Thoracic aorta (tissue), 2 donors: ENCODE results near the gene SUCNR1. TPM values are rescaled to one million over a fixed set of nuclear protein-coding genes. Genes with fewer than 3 reads are reported as not detected.

Source experiments
- ATAC-seq: fragments of 150-250 bp; one replicate; pipeline ENCODE4 v1.8.0; 2017; ENCODE audit warnings: low read depth; ENCODE audit not compliant: insufficient number of reproducible peaks, low FRiP score
- DNase-seq: peaks from one replicate; pipeline ENCODE4 v3.0.0-alpha.2; 2020; ENCODE audit warnings: low spot score
- H3K27ac ChIP-seq, 2 donors: fragments of 200-600 bp; sonication (generic); 1 replicate in 1 of 2; 2 replicates in 1 of 2; pipeline ENCODE4 v1.5.1; 2016; ENCODE audit warnings: mild to moderate bottlenecking in 2 of 2, moderate library complexity in 2 of 2
- H3K27me3 ChIP-seq: fragments of 200-600 bp; sonication (generic); replicated peaks from 2 replicates; pipeline ENCODE4 v1.6.0; 2016; ENCODE audit warnings: mild to moderate bottlenecking; ENCODE audit not compliant: insufficient read depth
- H3K36me3 ChIP-seq: fragments of 200-600 bp; sonication (generic); one replicate; pipeline ENCODE4 v1.5.1; 2016
- H3K4me1 ChIP-seq, 2 donors: fragments of 200-600 bp; sonication (generic); 1 replicate in 1 of 2; 2 replicates in 1 of 2; pipeline versions ENCODE4 v1.5.1 to v1.6.0; 2016; ENCODE audit warnings: low read depth in 2 of 2, mild to moderate bottlenecking in 1 of 2; ENCODE audit not compliant: control insufficient read depth in 1 of 2
- H3K4me3 ChIP-seq: fragments of 200-600 bp; sonication (generic); 2 replicates; pipeline ENCODE4 v1.5.1; 2016; ENCODE audit warnings: mild to moderate bottlenecking
- H3K9me3 ChIP-seq: fragments of 200-600 bp; sonication (generic); 2 replicates; pipeline ENCODE4 v1.5.1; 2016
- total RNA-seq, 2 donors: library from RNA; depleted of rRNA; stranded (reverse); fragments of >200 nt; gene quantifications; one replicate each; pipeline versions ENCODE4 v1.1.0 to v1.2.3, GENCODE V29; 2016
- TF ChIP-seq, protein P1 (sequence below): fragments of 200-600 bp; sonication (generic); IDR thresholded peaks from one replicate; pipeline ENCODE4 v1.5.1; 2019; ENCODE audit warnings: antibody characterized with exemption

SUCNR1 gene
- total RNA-seq, 2 donors from 2014 or later: 3.2 to 10.7 TPM

DNA sequence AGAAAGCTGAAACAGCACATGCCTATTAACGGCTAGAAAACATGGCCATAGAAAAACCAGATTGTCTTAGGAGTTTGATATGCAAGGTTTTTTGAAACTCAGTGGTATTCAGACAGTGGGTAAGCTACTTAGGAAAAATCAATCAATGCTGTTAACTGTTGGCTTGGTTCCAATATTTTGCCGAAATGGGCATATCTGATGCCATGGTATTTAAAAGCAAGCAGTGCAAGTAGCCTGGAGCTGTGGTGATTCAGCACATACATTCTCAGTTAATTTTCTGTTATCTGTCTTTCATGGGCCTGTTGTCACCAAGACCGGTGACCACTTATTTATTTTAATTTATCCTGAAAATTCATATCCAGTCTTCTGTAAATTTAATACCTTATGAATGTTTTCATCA is 17.3 kb upstream of the SUCNR1 start:
- Histone ChIP-seq H3K27me3 (no peaks in the 10 kb centered on the region), H3K27ac (no peak overlapping the region), H3K4me1 (no peaks in the 10 kb centered on the region), H3K9me3 (no peaks in the 10 kb centered on the region), H3K4me3 (no peak overlapping the region), H3K36me3 (no peaks in the 10 kb centered on the region)
- ATAC-seq (no peak), DNase-seq (no peak)
- TF ChIP-seq, protein P1, sequence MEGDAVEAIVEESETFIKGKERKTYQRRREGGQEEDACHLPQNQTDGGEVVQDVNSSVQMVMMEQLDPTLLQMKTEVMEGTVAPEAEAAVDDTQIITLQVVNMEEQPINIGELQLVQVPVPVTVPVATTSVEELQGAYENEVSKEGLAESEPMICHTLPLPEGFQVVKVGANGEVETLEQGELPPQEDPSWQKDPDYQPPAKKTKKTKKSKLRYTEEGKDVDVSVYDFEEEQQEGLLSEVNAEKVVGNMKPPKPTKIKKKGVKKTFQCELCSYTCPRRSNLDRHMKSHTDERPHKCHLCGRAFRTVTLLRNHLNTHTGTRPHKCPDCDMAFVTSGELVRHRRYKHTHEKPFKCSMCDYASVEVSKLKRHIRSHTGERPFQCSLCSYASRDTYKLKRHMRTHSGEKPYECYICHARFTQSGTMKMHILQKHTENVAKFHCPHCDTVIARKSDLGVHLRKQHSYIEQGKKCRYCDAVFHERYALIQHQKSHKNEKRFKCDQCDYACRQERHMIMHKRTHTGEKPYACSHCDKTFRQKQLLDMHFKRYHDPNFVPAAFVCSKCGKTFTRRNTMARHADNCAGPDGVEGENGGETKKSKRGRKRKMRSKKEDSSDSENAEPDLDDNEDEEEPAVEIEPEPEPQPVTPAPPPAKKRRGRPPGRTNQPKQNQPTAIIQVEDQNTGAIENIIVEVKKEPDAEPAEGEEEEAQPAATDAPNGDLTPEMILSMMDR: no peak

DNA sequence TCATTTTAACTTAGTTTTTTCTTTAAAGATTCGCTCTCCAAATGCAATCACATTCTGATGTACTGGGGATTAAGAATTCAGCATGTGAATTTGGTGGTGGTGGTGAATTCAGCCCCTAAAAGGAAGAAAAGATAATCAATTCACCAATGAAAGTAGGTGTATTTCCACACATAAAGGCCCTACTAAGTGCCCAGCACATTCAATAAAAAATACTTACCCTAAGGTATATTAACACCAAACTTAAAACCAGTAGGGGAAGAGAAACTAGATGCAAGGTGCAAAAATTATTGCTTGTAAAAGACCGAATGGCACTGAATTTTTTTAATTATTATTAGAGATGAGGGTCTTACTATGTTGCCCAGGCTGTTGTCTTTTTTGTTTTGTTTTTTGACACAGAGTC is 16.8 kb upstream of the SUCNR1 start:
- H3K4me3 ChIP-seq: no peak overlapping the region
- no peaks in the 10 kb centered on the region for H3K9me3 ChIP-seq
- no peaks in the 10 kb centered on the region for H3K4me1 ChIP-seq
- H3K27me3 ChIP-seq: no peaks in the 10 kb centered on the region
- DNase-seq (no peak), ATAC-seq (no peak)
- H3K36me3 ChIP-seq: no peaks in the 10 kb centered on the region
- no peak overlapping the region for H3K27ac ChIP-seq
- TF ChIP-seq, protein P1: no peak

DNA sequence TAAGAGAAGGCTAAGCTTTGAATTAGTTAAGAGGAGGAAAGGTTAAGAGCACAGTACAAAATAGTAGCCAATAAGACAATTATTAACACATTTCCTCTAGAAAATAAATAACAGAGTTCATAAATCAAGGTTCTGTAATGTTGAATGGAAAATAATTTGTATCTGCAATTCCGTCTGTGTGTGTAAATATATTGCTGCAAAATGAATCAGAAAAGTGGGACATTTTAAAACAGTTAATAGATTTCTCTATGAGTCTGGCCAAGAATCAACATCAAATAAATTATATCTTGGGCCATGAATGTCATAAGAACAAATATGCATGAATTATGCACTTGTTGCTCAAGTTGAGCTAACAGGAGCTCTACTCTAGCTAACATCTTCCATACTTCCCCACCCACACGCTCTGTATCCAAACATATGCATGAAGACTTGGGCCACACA is 14.2 kb upstream of the SUCNR1 start:
- no peak overlapping the region for H3K4me3 ChIP-seq
- H3K27me3 ChIP-seq: no peaks in the 10 kb centered on the region
- peaks cover 0 to 5% of the 10 kb centered on the region in 2 donors for H3K4me1 ChIP-seq
- TF ChIP-seq, protein P1: no peak
- ATAC-seq: no peak
- no peaks in the 10 kb centered on the region for H3K9me3 ChIP-seq
- H3K36me3 ChIP-seq: no peaks in the 10 kb centered on the region
- no peak for DNase-seq
- H3K27ac ChIP-seq: no peak overlapping the region

DNA sequence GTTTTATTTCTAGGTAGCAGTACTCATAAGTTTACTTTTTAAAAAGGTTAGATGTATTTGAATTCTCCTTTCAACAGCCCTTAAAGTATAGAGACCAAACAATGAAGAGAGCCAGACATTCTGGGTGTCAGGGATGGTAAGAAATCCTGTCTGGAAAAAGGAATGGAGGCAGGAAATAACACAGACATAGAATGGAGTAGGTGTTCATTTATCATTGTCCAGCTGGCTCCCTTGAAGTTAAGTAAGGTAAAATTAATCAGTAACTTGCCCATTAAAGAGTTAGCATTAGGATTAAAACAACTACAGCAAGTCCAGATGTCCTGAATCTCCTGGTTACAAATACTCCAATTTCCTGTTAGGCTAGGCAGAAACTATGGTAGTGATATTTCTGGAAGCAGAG is 13.5 kb upstream of the SUCNR1 start:
- TF ChIP-seq, protein P1: no peak
- Histone ChIP-seq H3K27me3 (no peaks in the 10 kb centered on the region), H3K36me3 (no peaks in the 10 kb centered on the region), H3K4me1 (peaks cover 6 to 8% of the 10 kb centered on the region in 2 donors), H3K9me3 (no peaks in the 10 kb centered on the region), H3K27ac (no peak overlapping the region), H3K4me3 (no peak overlapping the region)
- ATAC-seq: no peak
- no peak for DNase-seq

DNA sequence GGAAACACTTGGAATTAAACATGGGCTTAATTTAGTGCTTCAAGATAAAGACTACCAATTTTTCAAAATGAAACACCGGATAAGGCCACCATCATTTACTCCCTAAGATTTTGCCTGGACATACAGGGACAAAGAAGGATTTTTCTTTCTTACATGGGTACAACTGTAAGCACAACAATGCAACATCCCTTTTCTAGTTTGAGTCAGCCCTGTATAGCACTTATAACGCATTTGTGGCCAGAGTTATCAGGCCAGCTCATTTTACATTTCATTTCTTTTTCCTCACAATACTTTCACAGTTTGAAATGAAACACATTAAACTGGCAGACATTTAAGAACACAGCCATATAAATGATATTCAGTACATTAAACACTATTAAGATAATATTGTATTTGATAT is 9.8 kb upstream of the SUCNR1 start:
- no peaks in the 10 kb centered on the region for H3K27me3 ChIP-seq
- TF ChIP-seq, protein P1: no peak
- no peak for DNase-seq
- H3K36me3 ChIP-seq: no peaks in the 10 kb centered on the region
- no peak overlapping the region for H3K27ac ChIP-seq
- no peak overlapping the region for H3K4me3 ChIP-seq
- H3K4me1 ChIP-seq: peaks cover 8 to 11% of the 10 kb centered on the region in 2 donors
- no peak for ATAC-seq
- no peaks in the 10 kb centered on the region for H3K9me3 ChIP-seq
